IMR-90 (cell line): ENCODE data around the gene GFPT1. TPM values are rescaled to one million over a fixed set of nuclear protein-coding genes. Genes with fewer than 3 reads are reported as not detected.

Experiments
- ATAC-seq: fragments of 200-7000 bp; cut with Tn5 transposase; 2 replicates; pipeline ENCODE4 v1.9.1; 2020; ENCODE audit warnings: low read depth, mild to moderate bottlenecking, moderate library complexity
- BruUV-seq: library from RNA; stranded (reverse); fragments of 400-500 nt; replicated peaks from 2 replicates; lab custom pipeline; 2021; lab: Mats Ljungman, UMichigan
- CTCF ChIA-PET: fragments of 300-600 bp; formaldehyde crosslinking; extraction: SDS; loops from one replicate; lab custom pipeline; 2021; ENCODE audit warnings: antibody characterized with exemption; lab: Yijun Ruan, JAX
- POLR2A ChIA-PET: fragments of 300-600 bp; sonication (Branson Sonifier 250); formaldehyde crosslinking; loops from one replicate; lab custom pipeline; 2022; ENCODE audit warnings: antibody characterized with exemption; ENCODE audit not compliant: unreplicated experiment; lab: Charles Lee
- DNase-seq: peaks from one replicate; pipeline ENCODE4 v3.0.0; 2013
- H2AFZ ChIP-seq: replicated peaks from 2 replicates; pipeline ENCODE3; 2013; ENCODE audit warnings: low read length, mild to moderate bottlenecking; ENCODE audit not compliant: poor library complexity
- H2AK5ac ChIP-seq: 2 replicates; pipeline ENCODE4 v1.6.1; 2013; ENCODE audit warnings: low read depth, low read length, inconsistent platforms
- H2AK9ac ChIP-seq: replicated peaks from 2 replicates; pipeline ENCODE3; 2013; ENCODE audit warnings: mild to moderate bottlenecking, low read depth, low read length, moderate library complexity; ENCODE audit not compliant: poor library complexity
- H2BK120ac ChIP-seq: 2 replicates; pipeline ENCODE4 v1.6.1; 2013; ENCODE audit warnings: low read depth, low read length, inconsistent platforms
- H2BK15ac ChIP-seq: 3 replicates; pipeline ENCODE4 v1.6.1; 2013; ENCODE audit warnings: low read depth, low read length, inconsistent platforms
- H2BK20ac ChIP-seq: 2 replicates; pipeline ENCODE4 v1.6.1; 2013; ENCODE audit warnings: low read depth, mild to moderate bottlenecking, inconsistent platforms, low read length, moderate library complexity
- H2BK5ac ChIP-seq: 2 replicates; pipeline ENCODE4 v1.6.1; 2013; ENCODE audit warnings: mild to moderate bottlenecking, low read depth, low read length, inconsistent platforms; ENCODE audit not compliant: poor library complexity, severe bottlenecking
- H3K14ac ChIP-seq: replicated peaks from 2 replicates; pipeline ENCODE4 v1.6.1; 2013; ENCODE audit warnings: low read depth, low read length, inconsistent platforms
- H3K18ac ChIP-seq: 2 replicates; pipeline ENCODE4 v1.6.1; 2013; ENCODE audit warnings: low read depth, low read length, control low read depth
- H3K23ac ChIP-seq: 2 replicates; pipeline ENCODE4 v1.6.1; 2013; ENCODE audit warnings: low read depth, low read length, inconsistent platforms
- H3K27ac ChIP-seq: 2 replicates; pipeline ENCODE4 v1.5.1; 2013; ENCODE audit warnings: mild to moderate bottlenecking, control low read depth, low read length; ENCODE audit not compliant: insufficient read depth
- H3K27me3 ChIP-seq: 2 replicates; pipeline ENCODE4 v1.6.1; 2013; ENCODE audit warnings: low read length; ENCODE audit not compliant: control insufficient read depth, insufficient read depth
- H3K36me3 ChIP-seq: 2 replicates; pipeline ENCODE4 v1.6.1; 2013; ENCODE audit warnings: low read length, mixed read lengths; ENCODE audit not compliant: control insufficient read depth, insufficient read depth
- H3K4ac ChIP-seq: 2 replicates; pipeline ENCODE4 v1.6.1; 2013; ENCODE audit warnings: low read depth, low read length, inconsistent platforms
- H3K4me1 ChIP-seq: 2 replicates; pipeline ENCODE4 v1.6.1; 2013; ENCODE audit warnings: low read length, mixed read lengths; ENCODE audit not compliant: control insufficient read depth, insufficient read depth
- H3K4me2 ChIP-seq: 2 replicates; pipeline ENCODE4 v1.6.1; 2013; ENCODE audit warnings: low read depth, mild to moderate bottlenecking, control low read depth, low read length, moderate library complexity
- H3K4me3 ChIP-seq: 2 replicates; pipeline ENCODE4 v1.5.1; 2013; ENCODE audit warnings: low read depth, mild to moderate bottlenecking, control low read depth, low read length, moderate library complexity; ENCODE audit not compliant: insufficient read depth
- H3K56ac ChIP-seq: 2 replicates; pipeline ENCODE4 v1.6.1; 2013; ENCODE audit warnings: low read length, inconsistent platforms; ENCODE audit not compliant: insufficient read depth; ENCODE audit errors: extremely low read depth
- H3K79me1 ChIP-seq, 2 experiments: 2 replicates each; pipeline ENCODE4 v1.6.1; 2013; ENCODE audit warnings: low read length in 2 of 2, inconsistent platforms in 1 of 2, low read depth in 1 of 2
- H3K9ac ChIP-seq: 2 replicates; pipeline ENCODE4 v1.6.1; 2013; ENCODE audit warnings: low read depth, low read length, control low read depth
- H3K9me1 ChIP-seq: 2 replicates; pipeline ENCODE4 v1.6.1; 2013; ENCODE audit warnings: low read length, inconsistent platforms; ENCODE audit not compliant: insufficient read depth
- H3K9me3 ChIP-seq: 2 replicates; pipeline ENCODE4 v1.6.1; 2013; ENCODE audit warnings: low read length; ENCODE audit not compliant: control insufficient read depth, insufficient read depth
- H4K20me1 ChIP-seq: 2 replicates; pipeline ENCODE4 v1.6.1; 2013; ENCODE audit warnings: low read length, inconsistent platforms; ENCODE audit not compliant: insufficient read depth
- H4K5ac ChIP-seq: 2 replicates; pipeline ENCODE4 v1.6.1; 2013; ENCODE audit warnings: mild to moderate bottlenecking, low read depth, low read length, control low read depth
- H4K8ac ChIP-seq, 2 experiments: 2 replicates each; pipeline ENCODE4 v1.6.1; 2013; ENCODE audit warnings: low read depth in 2 of 2, low read length in 2 of 2, control low read depth in 1 of 2, inconsistent platforms in 1 of 2
- H4K91ac ChIP-seq: 2 replicates; pipeline ENCODE4 v1.6.1; 2013; ENCODE audit warnings: low read depth, low read length, inconsistent platforms; ENCODE audit not compliant: insufficient read depth
- CEBPB ChIP-seq: IDR thresholded peaks from 2 replicates; pipeline ENCODE4 v1.6.1; 2012; ENCODE audit warnings: low read depth, low read length, improper control_type of control experiment
- RCOR1 ChIP-seq: IDR thresholded peaks from 2 replicates; pipeline ENCODE4 v1.6.1; 2012; ENCODE audit warnings: mild to moderate bottlenecking, low read length, improper control_type of control experiment; ENCODE audit not compliant: insufficient replicate concordance
- WGBS, 2 experiments: methylation state at CpG; one replicate each; pipeline versions ENCODE4 v1.1.5 to v1.1.7; 2013; ENCODE audit warnings: missing lambda C conversion rate in 2 of 2; ENCODE audit not compliant: insufficient read length in 1 of 2; ENCODE audit errors: extremely low coverage in 2 of 2; 5-methylcytosine and 5-hydroxymethylcytosine counted together
- dilution Hi-C: fragments of 300-500 bp; cut with HindIII; formaldehyde crosslinking; loops from one replicate; pipeline ENCODE4 v1.14.3; 2018; ENCODE audit warnings: low sequenced_read_pairs; ENCODE audit not compliant: unreplicated experiment
- in situ Hi-C: fragments of 300-500 bp; cut with MboI; formaldehyde crosslinking; loops from 3 replicates; pipeline ENCODE4 v1.14.3; 2019; ENCODE audit warnings: low sequenced_read_pairs, inconsistent platforms, mixed read lengths
- intact Hi-C: fragments of 100-400 bp; cut with micrococcal nuclease; formaldehyde crosslinking; loops from 2 replicates; pipeline ENCODE4 v1.10.0; 2022
- polyA plus RNA-seq, 3 experiments: library from polyadenylated mRNA; depleted of rRNA; stranded (reverse); fragments of >200 nt; gene quantifications; 2 replicates each; pipeline ENCODE4 v1.2.3, GENCODE V29; 2012; ENCODE audit warnings: low replicate concordance in 1 of 3
- total RNA-seq: library from RNA; depleted of rRNA; stranded (reverse); fragments of >200 nt; gene quantifications from 2 replicates; pipeline ENCODE4 v1.2.3, GENCODE V29; 2012

The GFPT1 gene
- total and polyA plus RNA-seq, 2 of the 4 experiments (the other 2 are of a cell fraction) = 23.5 to 52.9 TPM

GRCh38 chr2:69311024-69311416 is 76.0 kb downstream of the GFPT1 start:
- intact Hi-C loops (no loop called here), in situ Hi-C loops (no loop called here), dilution Hi-C loops (loop anchor here (25.0 kb wide), 1 partner anchor 299 kb away; the partner anchor contains the start of gene ANTXR1)
- no peak overlapping the region for H3K4me3 ChIP-seq
- no peak overlapping the region for H3K4ac ChIP-seq
- no peak overlapping the region for H4K91ac ChIP-seq
- no peak overlapping the region for H2BK20ac ChIP-seq
- H3K9me1 ChIP-seq = peaks cover 19% of the 10 kb centered on the region
- H4K8ac ChIP-seq = no peak overlapping the region
- no peak overlapping the region for H3K56ac ChIP-seq
- H3K9me3 ChIP-seq = 0 out of 2 replicates have a peak, but pooled peaks cover 2% of the 10 kb centered on the region
- H3K4me2 ChIP-seq = no peak overlapping the region
- peak overlapping the region; percentile 18; the same call in 1 of the 2 replicates for H3K27ac ChIP-seq
- CTCF ChIA-PET = no interaction called here
- peaks cover 27% of the 10 kb centered on the region for H3K4me1 ChIP-seq
- no peak overlapping the region for H3K9ac ChIP-seq
- H2BK5ac ChIP-seq = peak overlapping the region; percentile 32
- ATAC-seq (no peak), DNase-seq (peak; percentile 34)
- no peaks in the 10 kb centered on the region for H4K20me1 ChIP-seq
- H3K36me3 ChIP-seq = peaks cover 2% of the 10 kb centered on the region; the same call in 1 of the 2 replicates
- no peak overlapping the region for H2AFZ ChIP-seq
- H3K14ac ChIP-seq = no peak overlapping the region
- POLR2A ChIA-PET = no interaction called here
- no CpG with 5 or more reads among the region's 2 CpGs for WGBS, 2 experiments
- peaks cover 0 to 17% of the 10 kb centered on the region in 2 experiments; a peak in 2 of 4 replicates for H3K79me1 ChIP-seq
- H3K23ac ChIP-seq = no peak overlapping the region
- H2AK5ac ChIP-seq = no peak overlapping the region
- TF ChIP-seq CEBPB (peak; percentile 89), RCOR1 (no peak)
- H4K5ac ChIP-seq = no peak overlapping the region
- H3K18ac ChIP-seq = 0 out of 2 replicates have a peak overlapping the region, but pooled peaks have one; percentile 54
- no peak overlapping the region for H2AK9ac ChIP-seq
- no peaks in the 10 kb centered on the region for H3K27me3 ChIP-seq
- no TSS peak for BruUV-seq
- no peak overlapping the region for H2BK15ac ChIP-seq
- no peak overlapping the region for H2BK120ac ChIP-seq
